ENCODE results near the gene RFPL2. TPM values are rescaled to one million over a fixed set of nuclear protein-coding genes. Genes with fewer than 3 reads are reported as not detected.

Gene RFPL2
- total RNA-seq = 1 to 10 TPM in 1 of 5 experiments, under 1 TPM in 4; 0.15 to 1.1 (median 0.40) TPM
- polyA plus RNA-seq = 1 to 10 TPM in 1 of 2 donors, under 1 TPM in 1; 0.27 to 3.9 TPM
- 0.81 reads per million for total RNA-seq

GRCh38 chr22:32204856-32205722 is at the start of gene RFPL2:
Gene RFPL2 (minus strand): TSS chr22:32205073. CDS start chr22:32202451, 2,622 bp downstream.
- H3K27me3 Mint-ChIP-seq = peaks cover 0 to 21% (median 6%) of the 10 kb centered on the region in 5 donors
- ChIA-PET CTCF (interaction anchor here (1.0 kb wide), 1 partner anchor 9 kb away, joined by 3 read pairs; no protein-coding TSS in a partner anchor), POLR2A (no interaction called here)
- Histone ChIP-seq H3K4me3 (ENCODE audit: low read length) (peak within 1 kb of the TSS; percentile 41), H3K27ac (ENCODE audit: low read depth, low read length) (peak within 1 kb of the TSS; percentile 20), H3K9me3 (ENCODE audit: control insufficient read depth in 2 of 3, low read length in 3 of 3) (no peaks in the 10 kb centered on the region), H3K4me1 (ENCODE audit: control insufficient read depth in 2 of 2, insufficient read depth in 2 of 2, low read length in 2 of 2) (peaks cover 12 to 30% of the 10 kb centered on the region in 2 donors), H3K36me3 (ENCODE audit: control insufficient read depth in 2 of 3, insufficient read depth in 3 of 3, low read length in 3 of 3) (no peaks in the 10 kb centered on the region), H3K27me3 (ENCODE audit: control insufficient read depth in 2 of 2, insufficient read depth in 2 of 2, low read length in 2 of 2) (no peaks in the 10 kb centered on the region)
- peak within 1 kb of the TSS in 8 of 9 donors; percentile 29 to 88 (median 62) for H3K27ac Mint-ChIP-seq
- DNase-seq (peak in 7 of 9 donors; percentile 8 to 79 (median 36)), ATAC-seq (peak; percentile 79)
- peaks cover 20 to 63% (median 46%) of the 10 kb centered on the region in 7 donors for H3K4me1 Mint-ChIP-seq
- peak within 1 kb of the TSS; percentile 68 to 91 (median 84) for H3K4me3 Mint-ChIP-seq
- H3K9me3 Mint-ChIP-seq = no peaks in the 10 kb centered on the region
- intact Hi-C loops (cut with micrococcal nuclease) = loop anchor here (5.0 to 10.0 kb wide), 4 partner anchors 63 to 540 kb away; partner anchors contain the start of genes PISD (in 1 of the 2) and RTCB (in 1 of the 2)
- H3K36me3 Mint-ChIP-seq = no peaks in the 10 kb centered on the region

GRCh38 chr22:32249231-32249630 is 44.4 kb upstream of the RFPL2 start:
- Mint-ChIP-seq H3K4me3 (no peak overlapping the region), H3K9me3 (peaks cover 0 to 3% (median 0%) of the 10 kb centered on the region in 11 donors), H3K27me3 (peaks cover 17 to 41% (median 32%) of the 10 kb centered on the region in 5 donors), H3K4me1 (no peaks in the 10 kb centered on the region), H3K36me3 (no peaks in the 10 kb centered on the region), H3K27ac (no peak overlapping the region)
- H3K36me3 ChIP-seq (ENCODE audit: control insufficient read depth in 2 of 3, insufficient read depth in 3 of 3, low read length in 3 of 3) = no peaks in the 10 kb centered on the region
- CTCF ChIA-PET = no interaction called here
- H3K27ac ChIP-seq (ENCODE audit: low read depth, low read length) = no peak overlapping the region
- ATAC-seq = no peak
- H3K27me3 ChIP-seq (ENCODE audit: control insufficient read depth in 2 of 2, insufficient read depth in 2 of 2, low read length in 2 of 2) = no peaks in the 10 kb centered on the region
- no peaks in the 10 kb centered on the region for H3K4me1 ChIP-seq (ENCODE audit: control insufficient read depth in 2 of 2, insufficient read depth in 2 of 2, low read length in 2 of 2)
- no peaks in the 10 kb centered on the region for H3K9me3 ChIP-seq (ENCODE audit: control insufficient read depth in 2 of 3, low read length in 3 of 3)
- DNase-seq = no peak
- intact Hi-C loops (cut with micrococcal nuclease) = no loop called here
- no peak overlapping the region for H3K4me3 ChIP-seq (ENCODE audit: low read length)
- POLR2A ChIA-PET = no interaction called here

GRCh38 chr22:32248276-32248675 is 43.4 kb upstream of the RFPL2 start:
- no peaks in the 10 kb centered on the region for H3K4me1 ChIP-seq (ENCODE audit: control insufficient read depth in 2 of 2, insufficient read depth in 2 of 2, low read length in 2 of 2)
- H3K27ac Mint-ChIP-seq = no peak overlapping the region
- no peaks in the 10 kb centered on the region for H3K36me3 Mint-ChIP-seq
- H3K4me1 Mint-ChIP-seq = no peaks in the 10 kb centered on the region
- H3K4me3 Mint-ChIP-seq = no peak overlapping the region
- DNase-seq (no peak), ATAC-seq (no peak)
- H3K9me3 Mint-ChIP-seq = peaks cover 0 to 3% (median 0%) of the 10 kb centered on the region in 11 donors
- peaks cover 17 to 41% (median 32%) of the 10 kb centered on the region in 5 donors for H3K27me3 Mint-ChIP-seq
- no peak overlapping the region for H3K4me3 ChIP-seq (ENCODE audit: low read length)
- H3K36me3 ChIP-seq (ENCODE audit: control insufficient read depth in 2 of 3, insufficient read depth in 3 of 3, low read length in 3 of 3) = no peaks in the 10 kb centered on the region
- intact Hi-C loops (cut with micrococcal nuclease) = no loop called here
- CTCF ChIA-PET = no interaction called here
- H3K9me3 ChIP-seq (ENCODE audit: control insufficient read depth in 2 of 3, low read length in 3 of 3) = no peaks in the 10 kb centered on the region
- no peaks in the 10 kb centered on the region for H3K27me3 ChIP-seq (ENCODE audit: control insufficient read depth in 2 of 2, insufficient read depth in 2 of 2, low read length in 2 of 2)
- no peak overlapping the region for H3K27ac ChIP-seq (ENCODE audit: low read depth, low read length)
- POLR2A ChIA-PET = interaction anchor here (0.6 kb wide), 1 partner anchor 305 kb away, joined by 4 read pairs; no protein-coding TSS in a partner anchor

- H3K36me3 Mint-ChIP-seq = no peaks in the 10 kb centered on the region
- H3K27ac ChIP-seq (ENCODE audit: low read depth, low read length) = no peak overlapping the region
- no peak overlapping the region for H3K4me3 Mint-ChIP-seq
- H3K4me1 ChIP-seq (ENCODE audit: control insufficient read depth in 2 of 2, insufficient read depth in 2 of 2, low read length in 2 of 2) = no peaks in the 10 kb centered on the region
- POLR2A ChIA-PET = no interaction called here
- ATAC-seq (no peak), DNase-seq (no peak)
- no peaks in the 10 kb centered on the region for H3K36me3 ChIP-seq (ENCODE audit: control insufficient read depth in 2 of 3, insufficient read depth in 3 of 3, low read length in 3 of 3)
- no peaks in the 10 kb centered on the region for H3K27me3 ChIP-seq (ENCODE audit: control insufficient read depth in 2 of 2, insufficient read depth in 2 of 2, low read length in 2 of 2)
- peaks cover 0 to 2% (median 0%) of the 10 kb centered on the region in 11 donors for H3K9me3 Mint-ChIP-seq
- H3K9me3 ChIP-seq (ENCODE audit: control insufficient read depth in 2 of 3, low read length in 3 of 3) = no peaks in the 10 kb centered on the region
- peaks cover 5 to 36% (median 32%) of the 10 kb centered on the region in 5 donors for H3K27me3 Mint-ChIP-seq
- peaks cover 0 to 2% (median 0%) of the 10 kb centered on the region in 7 donors for H3K4me1 Mint-ChIP-seq
- H3K4me3 ChIP-seq (ENCODE audit: low read length) = no peak overlapping the region
- intact Hi-C loops (cut with micrococcal nuclease) = no loop called here
- H3K27ac Mint-ChIP-seq = no peak overlapping the region
- CTCF ChIA-PET = no interaction called here
Measured at GRCh38 chr22:32246166-32246565, 41.3 kb upstream of the RFPL2 start.

- Mint-ChIP-seq H3K27me3 (peaks cover 5 to 36% (median 25%) of the 10 kb centered on the region in 5 donors), H3K36me3 (no peaks in the 10 kb centered on the region), H3K4me3 (no peak overlapping the region), H3K4me1 (peaks cover 0 to 2% (median 0%) of the 10 kb centered on the region in 7 donors), H3K9me3 (peaks cover 0 to 2% (median 0%) of the 10 kb centered on the region in 11 donors), H3K27ac (no peak overlapping the region)
- DNase-seq (no peak), ATAC-seq (no peak)
- CTCF ChIA-PET = no interaction called here
- no peak overlapping the region for H3K27ac ChIP-seq (ENCODE audit: low read depth, low read length)
- intact Hi-C loops (cut with micrococcal nuclease) = no loop called here
- no peaks in the 10 kb centered on the region for H3K9me3 ChIP-seq (ENCODE audit: control insufficient read depth in 2 of 3, low read length in 3 of 3)
- H3K4me3 ChIP-seq (ENCODE audit: low read length) = no peak overlapping the region
- POLR2A ChIA-PET = interaction anchor here (0.6 kb wide), 1 partner anchor 1923 kb away, joined by 5 read pairs; no protein-coding TSS in a partner anchor
- H3K36me3 ChIP-seq (ENCODE audit: control insufficient read depth in 2 of 3, insufficient read depth in 3 of 3, low read length in 3 of 3) = no peaks in the 10 kb centered on the region
- H3K27me3 ChIP-seq (ENCODE audit: control insufficient read depth in 2 of 2, insufficient read depth in 2 of 2, low read length in 2 of 2) = no peaks in the 10 kb centered on the region
- H3K4me1 ChIP-seq (ENCODE audit: control insufficient read depth in 2 of 2, insufficient read depth in 2 of 2, low read length in 2 of 2) = no peaks in the 10 kb centered on the region
Measured at GRCh38 chr22:32245042-32245441, 40.2 kb upstream of the RFPL2 start.

- H3K9me3 ChIP-seq (ENCODE audit: control insufficient read depth in 2 of 3, low read length in 3 of 3) = no peaks in the 10 kb centered on the region
- Mint-ChIP-seq H3K27me3 (peaks cover 5 to 32% (median 20%) of the 10 kb centered on the region in 5 donors), H3K9me3 (no peaks in the 10 kb centered on the region), H3K27ac (no peak overlapping the region), H3K4me3 (no peak overlapping the region), H3K4me1 (peaks cover 0 to 2% (median 0%) of the 10 kb centered on the region in 7 donors), H3K36me3 (no peaks in the 10 kb centered on the region)
- H3K27me3 ChIP-seq (ENCODE audit: control insufficient read depth in 2 of 2, insufficient read depth in 2 of 2, low read length in 2 of 2) = no peaks in the 10 kb centered on the region
- ATAC-seq = no peak
- no peak overlapping the region for H3K27ac ChIP-seq (ENCODE audit: low read depth, low read length)
- intact Hi-C loops (cut with micrococcal nuclease) = no loop called here
- H3K4me1 ChIP-seq (ENCODE audit: control insufficient read depth in 2 of 2, insufficient read depth in 2 of 2, low read length in 2 of 2) = no peaks in the 10 kb centered on the region
- H3K36me3 ChIP-seq (ENCODE audit: control insufficient read depth in 2 of 3, insufficient read depth in 3 of 3, low read length in 3 of 3) = no peaks in the 10 kb centered on the region
- H3K4me3 ChIP-seq (ENCODE audit: low read length) = no peak overlapping the region
- CTCF ChIA-PET = no interaction called here
- POLR2A ChIA-PET = no interaction called here
- no peak for DNase-seq
Measured at GRCh38 chr22:32244547-32244946, 39.7 kb upstream of the RFPL2 start.
